ENCODE results near the gene NIN. TPM values are rescaled to one million over a fixed set of nuclear protein-coding genes. Genes with fewer than 3 reads are reported as not detected.
"Not testable (repeated sequence)": the region's sequence is repeated elsewhere in the genome, so short reads cannot be mapped to it uniquely, and the experiment has no call there.

NIN gene
- total RNA-seq, 2 experiments from 2014 or later, result 94.5 to 95.2 TPM

DNA sequence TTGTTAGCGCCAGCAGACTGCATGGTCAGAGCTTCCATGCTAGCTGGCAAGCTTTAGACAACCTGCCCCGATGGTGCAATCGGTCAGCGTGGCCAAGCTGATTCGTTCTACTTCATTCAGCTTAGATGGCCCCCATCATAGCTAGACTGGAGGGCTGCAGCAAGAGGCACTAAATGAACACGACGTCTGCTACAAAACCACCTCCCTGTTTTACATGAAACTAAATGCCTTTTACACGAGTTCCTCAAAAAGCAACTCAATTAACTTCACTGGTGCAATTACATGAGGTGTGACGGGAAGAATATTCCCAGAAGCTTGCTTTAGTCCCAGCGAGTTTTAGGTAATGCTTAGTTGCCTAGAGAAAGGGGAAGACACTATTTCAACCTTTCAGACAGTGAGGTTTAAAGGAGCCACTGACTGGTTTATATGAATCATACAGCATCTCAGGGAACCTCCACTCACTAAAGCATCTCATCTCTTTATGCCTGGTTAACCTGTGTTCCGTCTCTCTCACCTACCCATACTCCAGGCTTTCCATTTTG lies 8.4 kb downstream of the NIN start:
- H3K27ac Mint-ChIP-seq, result peak overlapping the region; percentile 89
- CTCF ChIA-PET, result interaction anchor here (0.8 to 2.4 kb wide), 9 partner anchors 8 to 300 kb away, joined by 3 to 8 read pairs (median 5); partner anchors contain the start of genes MAP4K5 and NIN
- no peak for DNase-seq
- peaks cover 81% of the 10 kb centered on the region for H3K4me1 Mint-ChIP-seq
- H3K9me3 Mint-ChIP-seq, result peaks cover 4% of the 10 kb centered on the region
- H3K36me3 Mint-ChIP-seq (ENCODE audit: low read depth), result peaks cover 63% of the 10 kb centered on the region
- H3K27me3 Mint-ChIP-seq, result no peaks in the 10 kb centered on the region
- POLR2A ChIA-PET, result interaction anchor here (0.6 kb wide), 1 partner anchor 54 kb away, joined by 3 read pairs; no protein-coding TSS in a partner anchor
- H3K4me3 Mint-ChIP-seq, result peak overlapping the region; percentile 66

DNA sequence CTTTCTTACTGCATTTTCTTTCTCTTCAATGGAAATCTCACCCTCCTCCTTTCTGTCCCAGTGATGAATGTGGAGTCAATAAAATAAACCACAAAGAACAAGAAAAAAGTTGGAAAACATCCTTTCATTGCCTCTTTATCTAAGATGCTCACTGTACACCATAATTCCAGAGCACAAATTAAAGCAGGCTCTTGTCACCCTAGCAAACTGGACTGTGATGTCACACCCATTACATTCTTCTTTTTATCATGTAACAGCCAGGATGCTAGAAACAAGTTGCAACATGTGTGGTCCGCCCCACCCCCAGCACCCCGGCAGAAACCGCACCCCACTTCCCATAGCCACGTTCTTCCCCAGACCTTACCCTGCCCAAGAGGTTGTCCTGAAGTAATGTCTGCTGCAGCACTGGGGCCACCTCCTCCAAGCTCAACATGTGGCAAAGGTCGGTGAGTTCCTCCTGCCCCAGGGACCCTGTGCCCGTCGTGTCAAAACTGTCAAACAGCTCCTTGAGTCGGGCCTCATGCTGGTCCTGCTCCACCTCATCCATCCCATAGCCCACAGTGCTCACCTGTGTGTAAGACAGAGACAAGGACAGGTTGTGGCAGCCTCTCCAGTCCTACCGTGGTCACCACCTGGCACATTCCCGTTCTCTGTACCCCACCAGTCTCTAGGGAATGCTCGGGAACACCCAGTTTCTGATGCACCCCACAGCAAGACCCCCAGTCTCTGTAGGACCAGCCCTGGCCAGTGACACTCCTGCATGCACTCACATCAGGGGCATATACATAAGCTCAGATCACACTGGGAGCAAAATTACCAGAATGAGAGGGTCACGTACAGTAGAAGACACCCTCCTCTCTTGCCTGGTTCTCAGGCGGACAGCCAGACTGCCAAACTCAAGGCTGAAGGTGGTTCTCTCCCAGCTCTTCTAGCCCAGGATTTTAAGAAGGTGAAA lies 9.2 kb downstream of the NIN start:
- Mint-ChIP-seq H3K27ac (peak overlapping the region; percentile 89), H3K9me3 (peaks cover 4% of the 10 kb centered on the region), H3K36me3 (ENCODE audit: low read depth) (peaks cover 61% of the 10 kb centered on the region), H3K4me3 (peak overlapping the region; percentile 66), H3K4me1 (peaks cover 79% of the 10 kb centered on the region), H3K27me3 (no peaks in the 10 kb centered on the region)
- peak; percentile 76 for DNase-seq
- POLR2A ChIA-PET, result interaction anchor here (0.6 kb wide), 1 partner anchor 53 kb away, joined by 3 read pairs; no protein-coding TSS in a partner anchor
- CTCF ChIA-PET, result interaction anchor here (0.8 to 2.4 kb wide), 11 partner anchors 9 to 299 kb away, joined by 3 to 8 read pairs (median 5); partner anchors contain the start of genes MAP4K5 and NIN

DNA sequence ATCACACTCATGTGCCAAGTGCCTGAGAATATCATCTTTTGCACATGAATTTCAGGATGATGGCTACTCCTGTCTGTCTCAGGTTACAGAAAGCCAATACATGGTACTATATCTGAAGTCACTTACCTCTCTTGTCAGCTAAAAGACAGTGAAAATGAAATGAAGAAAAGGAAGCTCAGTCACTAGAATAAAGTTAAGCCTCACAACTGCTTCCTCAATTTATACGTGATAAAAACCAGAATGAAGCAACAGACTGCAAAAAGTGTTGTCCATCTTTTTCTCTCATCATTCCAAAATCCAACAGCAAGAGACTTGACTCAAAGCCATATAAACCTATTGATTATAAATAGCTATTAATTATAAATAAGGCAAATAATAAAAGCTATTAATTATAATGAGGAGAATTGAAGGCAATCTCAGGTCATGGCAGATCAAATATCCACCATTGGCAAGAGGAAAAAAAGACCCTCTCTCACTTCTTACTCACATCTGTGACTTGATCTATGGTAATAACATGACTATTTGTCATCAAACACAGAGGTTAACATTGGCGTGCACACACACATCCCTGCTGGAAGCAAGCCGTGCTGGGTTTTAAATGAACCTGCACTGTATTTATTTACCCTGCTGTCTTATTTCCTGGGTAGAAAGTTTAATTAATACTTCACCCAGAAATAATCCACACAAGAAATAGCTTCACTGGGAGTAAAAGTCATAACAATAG lies 10.0 kb downstream of the NIN start:
- POLR2A ChIA-PET, result no interaction called here
- H3K4me3 Mint-ChIP-seq, result peak overlapping the region; percentile 66

DNA sequence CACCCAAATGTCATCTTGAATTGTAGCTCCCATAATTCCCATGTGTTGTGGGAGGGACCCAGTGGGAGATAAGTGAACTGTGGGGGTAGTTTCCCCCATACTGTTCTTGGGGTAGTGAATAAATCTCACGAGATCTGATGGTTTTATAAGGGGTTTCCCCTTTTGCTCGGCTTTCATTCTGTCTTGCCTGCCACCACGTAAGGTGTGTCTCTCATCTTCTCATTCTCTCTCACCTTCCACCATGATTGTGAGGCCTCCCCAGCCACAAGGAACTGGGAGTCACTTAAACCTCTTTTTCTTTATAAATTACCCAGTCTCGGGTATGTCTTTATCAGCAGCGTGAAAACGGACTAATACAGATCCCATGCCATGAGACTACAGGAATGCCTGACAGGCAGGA lies 11.7 kb downstream of the NIN start:
- peaks cover 67% of the 10 kb centered on the region for H3K36me3 Mint-ChIP-seq (ENCODE audit: low read depth)
- not testable (repeated sequence) for H3K4me3 Mint-ChIP-seq

More for the DNA sequence above, 10.0 kb downstream of the NIN start:
- Mint-ChIP-seq H3K4me1 (peaks cover 80% of the 10 kb centered on the region), H3K9me3 (peaks cover 4% of the 10 kb centered on the region), H3K27ac (peak overlapping the region; percentile 89), H3K36me3 (ENCODE audit: low read depth) (peaks cover 63% of the 10 kb centered on the region), H3K27me3 (no peaks in the 10 kb centered on the region)
- CTCF ChIA-PET, result interaction anchor here (1.6 to 2.4 kb wide), 4 partner anchors 11 to 43 kb away, joined by 5 to 8 read pairs (median 6); no protein-coding TSS in a partner anchor
- DNase-seq, result no peak

DNA sequence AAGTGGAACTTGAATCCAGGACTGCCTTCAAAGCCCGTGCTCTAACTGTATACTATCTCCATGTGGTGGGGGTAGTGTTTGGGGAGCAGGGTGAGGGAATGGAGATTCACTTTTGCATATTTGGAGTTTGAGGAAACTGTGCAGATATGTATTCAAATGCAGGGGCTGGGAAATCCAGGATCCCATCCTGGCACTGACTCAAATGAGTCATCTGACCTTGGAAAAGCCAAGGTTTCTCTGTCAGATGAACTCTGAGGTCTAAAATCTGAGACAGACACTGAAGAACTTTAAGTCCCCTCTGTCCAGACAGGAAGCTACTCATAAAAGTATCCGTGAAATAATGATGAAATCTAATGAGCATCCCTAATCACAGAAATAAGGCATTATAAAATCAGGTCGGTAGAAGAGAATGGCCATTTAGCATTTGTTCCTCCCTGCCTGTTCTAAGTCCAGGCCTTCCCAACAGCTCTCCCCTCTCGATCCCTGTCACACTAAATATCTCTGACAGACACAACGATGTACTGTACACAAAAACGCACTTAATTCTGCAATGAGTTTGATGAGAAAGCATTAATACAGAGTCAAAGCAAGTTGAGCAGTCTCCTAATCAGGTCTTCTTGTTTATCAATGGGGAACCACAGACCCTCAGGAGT lies 14.4 kb downstream of the NIN start:
- peaks cover 69% of the 10 kb centered on the region for H3K36me3 Mint-ChIP-seq (ENCODE audit: low read depth)
- no peaks in the 10 kb centered on the region for H3K27me3 Mint-ChIP-seq
- H3K27ac Mint-ChIP-seq, result peak overlapping the region; percentile 75
- no peak for DNase-seq
- no peak overlapping the region for H3K4me3 Mint-ChIP-seq
- H3K9me3 Mint-ChIP-seq, result peaks cover 16% of the 10 kb centered on the region
- ChIA-PET POLR2A (no interaction called here), CTCF (interaction anchor here (0.8 kb wide), 1 partner anchor 39 kb away, joined by 3 read pairs; no protein-coding TSS in a partner anchor)
- H3K4me1 Mint-ChIP-seq, result peaks cover 75% of the 10 kb centered on the region

More for the DNA sequence above, 11.7 kb downstream of the NIN start:
- H3K27me3 Mint-ChIP-seq, DNase-seq, POLR2A ChIA-PET, H3K27ac Mint-ChIP-seq: not testable (repeated sequence)
- Mint-ChIP-seq H3K9me3 (peaks cover 16% of the 10 kb centered on the region), H3K4me1 (peaks cover 81% of the 10 kb centered on the region)
- CTCF ChIA-PET, result interaction anchor here (1.5 kb wide), 1 partner anchor 8 kb away, joined by 3 read pairs; no protein-coding TSS in a partner anchor

DNA sequence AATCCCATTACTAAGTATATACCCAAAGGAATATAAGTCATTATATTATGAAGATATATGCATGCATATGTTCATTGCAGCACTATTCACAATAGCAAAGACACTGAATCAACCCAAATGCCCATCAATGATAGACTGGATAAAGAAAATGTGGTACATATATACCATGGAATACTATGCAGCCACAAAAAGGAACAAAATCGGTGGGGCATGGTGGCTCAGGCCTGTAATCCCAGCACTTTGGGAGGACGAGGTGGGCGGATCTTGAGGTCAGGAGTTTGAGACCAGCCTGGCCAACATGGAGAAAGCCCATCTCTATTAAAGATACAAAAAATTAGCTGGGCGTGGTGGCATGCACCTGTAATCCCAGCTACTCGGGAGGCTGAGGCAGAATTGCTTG lies 15.4 kb downstream of the NIN start:
- H3K27me3 Mint-ChIP-seq, H3K27ac Mint-ChIP-seq, DNase-seq, H3K4me3 Mint-ChIP-seq, POLR2A ChIA-PET: not testable (repeated sequence)
- Mint-ChIP-seq H3K36me3 (ENCODE audit: low read depth) (peaks cover 61% of the 10 kb centered on the region), H3K4me1 (peaks cover 67% of the 10 kb centered on the region), H3K9me3 (peaks cover 16% of the 10 kb centered on the region)
- CTCF ChIA-PET, result interaction anchor here (0.7 kb wide), 1 partner anchor 19 kb away, joined by 3 read pairs; no protein-coding TSS in a partner anchor

DNA sequence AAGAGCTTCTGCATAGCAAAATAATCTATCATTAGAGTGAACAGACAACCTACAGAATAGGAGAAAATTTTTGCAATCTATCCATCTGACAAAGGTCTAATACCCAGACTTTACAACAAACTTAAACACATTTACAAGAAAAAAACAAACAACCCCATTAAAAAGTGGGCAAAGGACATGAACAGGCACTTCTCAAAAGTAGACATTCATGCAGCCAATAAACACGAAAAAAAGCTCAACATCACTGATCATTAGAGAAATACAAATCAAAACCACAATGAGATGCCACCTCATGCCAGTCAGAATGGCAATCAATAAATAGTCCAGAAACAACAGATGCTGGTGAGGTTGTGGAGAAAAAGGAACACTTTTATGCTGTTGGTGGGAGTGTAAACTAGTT lies 15.9 kb downstream of the NIN start:
- DNase-seq, H3K4me3 Mint-ChIP-seq, CTCF ChIA-PET, H3K27me3 Mint-ChIP-seq, H3K27ac Mint-ChIP-seq, POLR2A ChIA-PET: not testable (repeated sequence)
- Mint-ChIP-seq H3K4me1 (peaks cover 62% of the 10 kb centered on the region), H3K9me3 (peaks cover 15% of the 10 kb centered on the region), H3K36me3 (ENCODE audit: low read depth) (peaks cover 56% of the 10 kb centered on the region)

DNA sequence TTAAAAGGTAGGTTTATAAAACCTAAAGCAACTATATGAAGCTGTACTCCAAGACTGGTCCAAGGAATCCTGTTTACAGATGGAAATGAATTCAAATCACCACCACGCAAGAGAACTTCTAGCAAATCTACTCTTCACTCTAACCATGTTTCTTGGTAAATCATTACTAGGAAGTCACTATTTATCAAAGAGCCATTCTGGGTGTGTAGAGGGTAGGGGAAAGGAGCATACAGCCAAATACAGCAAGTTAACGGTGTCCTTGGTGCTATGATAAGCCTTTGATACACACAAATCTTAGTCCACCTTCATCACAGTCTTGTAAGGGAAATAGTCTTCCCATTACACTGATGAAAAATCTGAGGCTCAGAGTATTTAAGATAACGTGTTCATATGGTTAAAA lies 16.8 kb downstream of the NIN start:
- ChIA-PET CTCF (no interaction called here), POLR2A (interaction anchor here (0.7 kb wide), 1 partner anchor 224 kb away, joined by 3 read pairs; no protein-coding TSS in a partner anchor)
- Mint-ChIP-seq H3K4me3 (peak overlapping the region; percentile 26), H3K4me1 (peaks cover 57% of the 10 kb centered on the region), H3K9me3 (peaks cover 11% of the 10 kb centered on the region), H3K27me3 (no peaks in the 10 kb centered on the region), H3K27ac (peak overlapping the region; percentile 47), H3K36me3 (ENCODE audit: low read depth) (peaks cover 52% of the 10 kb centered on the region)
- no peak for DNase-seq

DNA sequence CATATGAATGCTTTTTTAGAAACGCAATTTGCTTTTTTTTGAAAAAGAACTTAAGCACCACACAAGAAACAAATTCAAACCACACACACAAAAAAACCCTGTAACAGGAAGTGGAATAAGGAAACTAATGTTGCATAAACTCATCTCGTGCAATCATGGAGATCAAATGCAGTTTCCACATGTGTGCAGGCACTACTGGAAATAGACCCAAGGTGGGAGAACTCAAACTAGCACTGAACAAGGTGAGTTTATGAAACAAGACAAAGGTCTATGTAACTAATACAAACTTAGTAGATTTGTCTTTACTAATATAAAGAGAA lies 17.5 kb downstream of the NIN start:
- Mint-ChIP-seq H3K27ac (peak overlapping the region; percentile 94), H3K4me1 (peaks cover 54% of the 10 kb centered on the region), H3K4me3 (peak overlapping the region; percentile 74), H3K36me3 (ENCODE audit: low read depth) (peaks cover 48% of the 10 kb centered on the region), H3K27me3 (no peaks in the 10 kb centered on the region), H3K9me3 (peaks cover 11% of the 10 kb centered on the region)
- DNase-seq, result peak; percentile 42
- ChIA-PET POLR2A (no interaction called here), CTCF (interaction anchor here (0.5 kb wide), 1 partner anchor 260 kb away, joined by 4 read pairs; no protein-coding TSS in a partner anchor)

DNA sequence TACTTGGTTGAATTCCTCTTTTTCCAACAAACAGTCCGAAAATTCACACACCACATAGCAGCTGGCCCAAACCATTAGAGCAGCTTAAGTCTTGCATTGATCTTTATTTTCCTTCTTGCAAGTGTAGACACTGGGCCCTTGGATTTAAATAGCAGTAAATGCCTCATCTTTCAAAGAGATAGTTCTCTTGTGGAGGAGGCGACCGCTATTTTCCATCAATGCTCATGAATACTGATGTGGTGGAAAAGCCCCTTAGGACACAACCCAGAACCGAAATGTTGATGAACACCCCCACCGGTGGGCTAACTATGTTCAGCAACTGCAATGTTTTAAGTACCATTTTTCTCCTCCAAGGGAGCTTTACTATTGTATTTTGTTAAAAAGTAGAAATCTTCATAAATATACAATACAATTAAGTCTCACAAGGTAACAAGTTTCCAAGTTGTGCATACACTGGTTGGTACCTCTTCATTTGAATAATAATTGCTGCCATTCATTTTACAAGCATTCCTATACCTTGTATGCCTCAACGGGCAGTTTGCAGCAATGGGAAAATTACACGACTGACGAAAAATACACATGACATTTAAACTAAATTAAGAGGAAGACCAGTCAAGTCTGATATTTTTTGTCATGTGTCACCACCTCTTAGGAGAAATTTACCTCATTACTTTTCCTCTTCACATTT lies 18.0 kb downstream of the NIN start:
- peaks cover 44% of the 10 kb centered on the region for H3K36me3 Mint-ChIP-seq (ENCODE audit: low read depth)
- H3K27me3 Mint-ChIP-seq, result no peaks in the 10 kb centered on the region
- peak overlapping the region; percentile 74 for H3K4me3 Mint-ChIP-seq
- H3K9me3 Mint-ChIP-seq, result peaks cover 11% of the 10 kb centered on the region
- no peak for DNase-seq
- H3K4me1 Mint-ChIP-seq, result peaks cover 51% of the 10 kb centered on the region
- peak overlapping the region; percentile 94 for H3K27ac Mint-ChIP-seq
- ChIA-PET POLR2A (no interaction called here), CTCF (interaction anchor here (0.5 kb wide), 1 partner anchor 260 kb away, joined by 4 read pairs; no protein-coding TSS in a partner anchor)

DNA sequence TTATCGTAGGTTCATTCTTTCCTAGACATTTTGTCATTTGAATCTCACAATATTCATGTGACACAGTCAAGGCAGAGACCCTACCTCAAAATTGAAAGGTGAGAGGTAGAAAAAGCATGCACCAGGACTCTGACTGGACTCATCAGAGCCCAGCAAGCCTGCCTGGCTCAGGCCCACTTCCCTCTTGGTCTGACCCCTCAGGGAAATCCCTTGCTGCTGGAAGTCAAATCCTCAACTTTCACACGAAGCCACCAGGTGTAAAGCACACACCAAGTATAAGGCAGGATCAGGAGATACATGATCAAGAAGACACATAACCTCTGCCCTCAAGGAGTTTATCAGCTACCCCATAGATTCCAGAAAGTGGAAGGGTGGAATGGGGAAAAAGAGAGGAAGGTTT lies 18.8 kb downstream of the NIN start:
- Mint-ChIP-seq H3K4me1 (peaks cover 53% of the 10 kb centered on the region), H3K36me3 (ENCODE audit: low read depth) (peaks cover 47% of the 10 kb centered on the region), H3K27me3 (no peaks in the 10 kb centered on the region), H3K27ac (peak overlapping the region; percentile 94), H3K4me3 (peak overlapping the region; percentile 16), H3K9me3 (peaks cover 11% of the 10 kb centered on the region)
- POLR2A ChIA-PET, result no interaction called here
- CTCF ChIA-PET, result interaction anchor here (0.7 to 1.8 kb wide), 3 partner anchors 13 to 345 kb away, joined by 3 to 5 read pairs (median 4); partner anchors contain the start of gene ABHD12B
- no peak for DNase-seq
